Fibroblast of lung (primary cell): ENCODE data around the gene MTURN.

ENCODE experiments used
- CTCF ChIP-seq, 2 donors: IDR thresholded peaks in 1 of 2; conservative IDR thresholded peaks in 1 of 2; 1 replicate in 1 of 2; 2 replicates in 1 of 2; pipeline ENCODE4 v1.5.1; 2011 to 2012; ENCODE audit warnings: low read length in 2 of 2, control low read depth in 1 of 2, inconsistent platforms in 1 of 2, low read depth in 1 of 2, mild to moderate bottlenecking in 1 of 2
- EZH2 ChIP-seq: IDR thresholded peaks from 2 replicates; pipeline ENCODE4 v1.5.1; 2012; ENCODE audit warnings: low read length, control low read depth, mild to moderate bottlenecking; ENCODE audit errors: missing control alignments

GRCh38 chr7:30162133-30162532, 27.3 kb downstream of the MTURN start:
- no peak for TF ChIP-seq CTCF (conservative IDR thresholded peaks at IDR 0.05 in 1 of 2, IDR thresholded peaks at IDR 0.05 in 1 of 2; ENCODE audit: low read depth in 1 of 2, low read length in 2 of 2)
- TF ChIP-seq EZH2, result no peak
